ENCODE data around the gene MRPL53. TPM values are rescaled to one million over a fixed set of nuclear protein-coding genes. Genes with fewer than 3 reads are reported as not detected.
A peak's percentile ranks its signal among the peaks of the same experiment; 100 is the strongest.
"Not testable (repeated sequence)": the region's sequence is repeated elsewhere in the genome, so short reads cannot be mapped to it uniquely, and the experiment has no call there.

The MRPL53 gene
- total RNA-seq, 1 experiment from 2014 or later = 55.2 TPM

DNA sequence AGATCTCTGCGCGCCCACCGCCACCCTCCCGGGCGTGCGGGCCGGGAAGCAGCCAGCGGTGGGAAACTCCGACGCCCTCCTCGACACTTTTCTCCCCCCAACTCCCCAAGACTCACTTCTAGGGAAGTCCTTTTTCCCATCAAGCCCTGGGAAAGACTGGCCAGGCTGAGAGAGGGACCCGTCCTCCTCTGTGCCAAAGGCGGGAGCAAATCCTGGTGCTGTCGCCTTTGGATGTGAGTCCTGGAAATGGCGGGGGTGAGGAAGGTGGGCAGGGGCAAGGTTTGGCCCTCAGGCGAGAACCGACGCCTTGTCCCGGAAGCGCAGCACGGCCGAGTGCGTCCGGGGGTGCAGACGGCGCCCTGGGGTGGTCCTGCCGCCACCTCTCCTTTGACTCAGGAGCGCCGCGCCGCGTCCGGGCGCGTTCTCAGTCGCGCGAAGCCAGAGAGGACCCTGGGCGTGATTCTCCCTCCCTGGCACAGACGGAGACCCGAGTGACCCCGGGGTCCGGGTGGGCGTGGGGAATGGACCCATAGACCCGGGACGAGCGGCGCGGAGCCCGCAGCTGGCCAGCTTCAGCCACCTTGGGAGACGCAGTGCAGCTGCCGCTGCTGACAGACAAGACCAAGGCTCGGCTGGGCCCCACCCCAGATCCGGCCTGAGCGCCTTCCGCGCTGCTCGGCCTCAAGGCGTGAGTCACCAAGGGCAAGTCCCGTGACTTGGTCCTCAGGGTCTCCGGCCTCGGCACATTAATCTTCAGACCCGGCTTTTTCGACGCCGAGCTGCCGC, 30.4 kb upstream of the MRPL53 start:
- peak; percentile 77 for DNase-seq (ENCODE audit: low spot score)

DNA sequence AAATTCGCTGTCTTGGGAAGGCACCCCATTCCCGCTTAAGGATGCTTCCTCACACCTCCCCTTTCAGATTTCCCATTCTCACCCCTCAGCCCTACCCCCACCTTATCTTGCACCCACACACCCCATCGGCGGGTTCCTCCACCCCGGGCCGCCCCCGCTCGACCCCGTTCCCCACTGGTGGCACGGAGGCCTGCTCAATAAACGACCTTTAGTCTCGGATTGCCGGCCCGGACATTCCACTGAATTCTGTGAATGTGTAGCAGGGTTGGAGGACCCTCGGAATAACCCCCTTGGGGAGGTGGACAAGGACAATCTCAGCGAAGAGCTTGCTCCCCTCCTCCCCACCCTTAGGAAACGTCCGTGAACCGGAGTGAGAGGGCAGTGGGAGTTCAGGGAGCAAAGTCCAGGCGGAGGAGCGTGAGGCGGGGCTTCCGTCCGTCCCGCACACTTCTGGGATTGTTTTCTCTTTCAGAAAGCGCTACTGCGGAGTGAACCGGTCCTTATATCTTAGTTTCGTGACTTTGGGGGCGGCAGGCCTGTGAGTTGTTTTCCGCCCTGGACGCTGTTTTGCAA, 29.8 kb upstream of the MRPL53 start:
- DNase-seq (ENCODE audit: low spot score) = peak; percentile 59

DNA sequence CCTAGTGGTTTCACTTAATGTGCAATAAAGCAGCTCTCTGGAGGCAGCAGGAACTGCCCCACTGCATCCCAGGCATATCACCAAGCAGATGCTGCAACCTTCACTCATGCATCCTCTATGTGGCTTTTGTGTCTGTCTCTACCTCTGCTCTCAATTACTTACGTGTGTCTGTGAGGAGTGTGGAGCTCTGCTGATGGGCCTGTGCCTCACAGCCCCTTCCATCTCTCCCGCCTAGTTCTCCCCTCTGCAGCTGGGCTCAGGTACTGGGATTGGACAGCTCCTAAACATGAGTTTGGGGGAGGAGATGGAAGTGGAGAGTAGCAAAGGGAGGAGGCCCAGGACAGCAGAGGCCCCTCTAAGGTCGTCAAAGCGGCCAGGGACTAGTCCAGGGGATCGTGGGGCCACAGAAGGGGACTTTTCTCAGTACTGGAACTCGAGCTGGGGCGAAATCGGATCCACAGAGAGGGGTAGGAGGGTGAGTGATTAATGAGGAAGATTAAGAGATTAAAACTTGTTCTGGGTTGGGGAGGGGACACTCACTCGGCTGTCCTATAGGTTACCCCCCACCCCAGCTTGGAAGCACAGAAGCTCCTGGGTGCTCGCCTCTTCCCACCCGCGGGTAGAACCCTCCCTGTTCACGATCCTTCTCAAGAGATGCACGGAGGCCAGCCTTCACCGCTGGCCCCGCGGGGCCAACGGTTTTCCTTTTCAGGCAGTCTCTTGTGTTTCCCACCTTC, 29.0 kb upstream of the MRPL53 start:
- no peak for DNase-seq (ENCODE audit: low spot score)

DNA sequence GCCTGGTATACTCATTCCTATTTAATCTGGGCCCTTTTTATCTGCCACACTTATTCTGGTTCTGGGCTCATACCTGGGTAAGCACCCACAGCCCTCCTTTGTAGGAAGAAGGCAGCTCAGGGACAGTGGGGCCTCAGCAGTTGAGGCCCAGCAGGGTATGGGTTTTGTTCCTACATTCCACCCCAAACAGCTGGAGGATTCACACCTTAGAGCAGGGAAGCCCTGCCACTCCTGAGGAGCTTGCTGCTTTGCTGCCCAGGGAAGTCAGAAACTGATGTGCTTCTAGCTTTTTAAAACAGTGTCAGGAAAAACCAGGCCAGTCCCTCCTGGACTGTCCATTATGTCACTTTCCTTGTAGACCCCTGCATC, 28.1 kb upstream of the MRPL53 start:
- DNase-seq (ENCODE audit: low spot score) = no peak

DNA sequence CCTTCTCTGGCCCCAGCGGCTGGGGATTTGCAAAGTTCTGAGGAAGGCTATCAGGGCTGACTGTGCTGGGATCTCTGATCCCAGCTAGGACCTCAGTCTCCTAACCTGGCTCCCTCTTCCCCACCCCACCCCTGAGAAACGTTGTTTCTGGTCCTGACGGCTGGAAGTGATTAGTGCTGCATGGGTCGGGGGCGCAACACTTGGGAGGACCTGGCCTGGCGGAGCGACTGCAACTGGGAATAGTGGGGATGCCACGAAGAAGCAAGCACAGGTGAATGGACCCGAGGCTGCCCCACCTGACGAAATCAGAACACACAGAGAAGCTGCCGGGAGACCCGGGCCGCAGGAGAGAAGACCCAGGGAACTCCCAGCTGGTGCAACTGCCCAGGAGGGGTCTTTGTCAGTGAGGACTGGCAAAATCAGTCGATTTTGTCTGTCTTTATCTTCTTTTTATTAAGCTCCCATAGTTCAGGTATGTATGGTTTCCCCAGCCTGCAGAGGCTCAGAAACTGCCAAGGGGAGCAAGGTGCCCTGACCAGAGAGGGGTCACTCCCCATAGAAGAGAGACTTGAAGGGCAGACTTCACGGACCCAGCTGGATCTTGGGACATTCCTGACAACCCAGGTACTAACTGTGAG, 27.6 kb upstream of the MRPL53 start:
- DNase-seq (ENCODE audit: low spot score) = no peak

DNA sequence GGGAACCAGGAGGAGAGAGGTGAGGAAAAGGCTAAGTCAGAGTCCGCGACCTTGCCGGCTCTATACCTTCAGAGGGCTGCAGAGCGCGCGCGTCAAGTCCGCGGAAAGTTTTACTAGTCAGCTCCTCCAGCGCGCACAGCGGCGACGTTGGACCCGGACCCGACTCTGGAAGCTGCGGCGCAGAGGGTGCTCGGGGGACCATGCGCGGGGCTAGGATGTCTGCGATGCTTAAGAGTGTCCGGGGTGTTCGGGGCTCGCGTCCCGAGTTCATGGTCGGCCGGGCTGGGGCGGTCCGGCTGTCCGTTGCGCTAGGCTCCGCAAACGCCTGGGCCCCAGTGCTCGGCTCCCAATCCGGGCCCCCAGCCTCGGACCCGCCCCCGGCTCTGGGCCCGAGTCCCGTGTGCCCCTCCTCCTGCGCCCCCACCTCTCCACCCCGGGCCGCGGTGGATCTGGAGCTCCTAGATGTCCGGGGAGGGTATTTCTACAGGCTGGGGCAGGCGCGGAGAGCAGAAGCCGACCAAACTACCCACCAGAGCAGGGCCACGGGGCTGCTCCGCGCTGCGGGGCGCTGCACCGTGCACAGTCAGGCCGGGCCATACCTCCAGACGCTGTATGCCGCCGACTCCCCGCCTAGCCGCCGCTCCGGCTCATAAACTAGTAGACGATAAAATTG, 26.9 kb upstream of the MRPL53 start, which contains the start of gene LBX2:
Gene LBX2 (minus strand): TSS at position 337 of the 673 bp plus-strand sequence. CDS start 66 bp downstream, at position 271.
- no peak for DNase-seq (ENCODE audit: low spot score)

DNA sequence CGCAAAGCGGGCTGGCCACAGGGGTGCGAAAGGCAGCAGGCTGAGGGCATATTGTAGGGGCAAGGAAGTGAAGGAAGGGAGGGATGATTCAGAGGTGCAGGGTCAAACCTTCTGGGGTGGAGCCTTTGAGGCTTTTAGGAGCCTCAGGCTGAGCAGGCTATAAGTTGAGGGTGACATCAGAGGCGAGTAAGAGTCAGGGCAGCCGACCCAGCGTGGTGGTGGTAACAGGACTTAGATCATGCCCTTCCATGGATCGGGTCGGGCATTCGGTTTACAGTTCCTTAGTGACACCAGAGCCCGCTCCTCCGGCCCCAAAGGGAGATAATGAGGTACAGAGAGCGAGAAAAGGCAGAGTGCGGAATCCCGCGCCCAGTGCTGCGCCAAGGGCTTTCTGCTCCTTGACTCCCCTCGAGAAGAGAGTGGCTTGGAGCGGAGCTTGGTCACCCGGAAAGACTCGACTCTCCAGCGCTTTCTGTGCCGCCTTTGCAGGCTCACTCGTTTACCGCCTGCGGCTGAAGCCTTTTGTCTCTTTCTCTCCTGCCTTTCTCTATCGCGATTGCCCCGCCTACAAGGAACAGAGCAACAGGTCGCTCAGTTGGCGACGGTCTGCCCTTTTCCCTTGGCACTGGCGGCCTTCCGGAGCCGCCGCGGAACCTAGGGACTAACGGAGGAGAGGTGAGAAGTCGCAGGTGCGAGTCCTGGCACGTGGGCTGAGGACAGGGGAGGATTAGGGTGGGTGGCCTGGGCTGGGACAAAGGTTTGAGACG, 26.2 kb upstream of the MRPL53 start:
- peak; percentile 67 for DNase-seq (ENCODE audit: low spot score)

DNA sequence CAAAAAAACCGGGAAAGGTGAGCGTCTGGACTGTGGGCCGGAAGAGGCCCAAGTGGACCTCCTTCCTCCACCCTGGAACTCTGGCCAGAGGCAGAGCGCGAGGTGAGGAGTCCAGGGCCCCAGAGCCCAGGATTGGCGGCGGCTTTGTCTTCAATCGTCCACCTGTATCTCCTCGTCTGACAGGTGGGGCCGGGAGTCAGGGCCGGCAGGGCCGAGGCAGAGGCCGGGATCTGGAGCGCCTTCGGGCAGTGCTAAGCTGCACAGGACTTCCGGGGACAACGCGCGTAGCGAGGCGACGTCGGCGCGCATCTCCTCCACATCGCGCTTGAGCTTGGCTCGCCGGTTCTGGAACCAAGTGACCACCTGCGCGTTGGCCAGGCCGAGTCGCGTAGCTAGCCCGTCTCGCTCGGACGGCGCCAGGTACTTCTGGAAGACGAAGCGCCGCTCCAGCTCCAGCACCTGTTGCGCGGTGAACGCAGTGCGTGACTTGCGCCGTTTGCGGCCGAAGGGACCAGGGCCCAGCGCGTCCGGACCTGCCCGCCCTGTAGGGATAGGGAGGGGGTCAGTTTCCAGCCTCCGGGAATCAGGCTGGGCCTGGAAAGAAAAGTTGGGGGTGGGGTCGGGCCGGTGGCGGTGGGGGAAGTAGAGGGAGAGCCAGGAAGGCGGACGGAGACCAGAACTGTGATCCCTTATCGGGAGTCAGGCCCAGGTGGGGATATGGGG, 25.5 kb upstream of the MRPL53 start:
- DNase-seq (ENCODE audit: low spot score) = peak; percentile 62

DNA sequence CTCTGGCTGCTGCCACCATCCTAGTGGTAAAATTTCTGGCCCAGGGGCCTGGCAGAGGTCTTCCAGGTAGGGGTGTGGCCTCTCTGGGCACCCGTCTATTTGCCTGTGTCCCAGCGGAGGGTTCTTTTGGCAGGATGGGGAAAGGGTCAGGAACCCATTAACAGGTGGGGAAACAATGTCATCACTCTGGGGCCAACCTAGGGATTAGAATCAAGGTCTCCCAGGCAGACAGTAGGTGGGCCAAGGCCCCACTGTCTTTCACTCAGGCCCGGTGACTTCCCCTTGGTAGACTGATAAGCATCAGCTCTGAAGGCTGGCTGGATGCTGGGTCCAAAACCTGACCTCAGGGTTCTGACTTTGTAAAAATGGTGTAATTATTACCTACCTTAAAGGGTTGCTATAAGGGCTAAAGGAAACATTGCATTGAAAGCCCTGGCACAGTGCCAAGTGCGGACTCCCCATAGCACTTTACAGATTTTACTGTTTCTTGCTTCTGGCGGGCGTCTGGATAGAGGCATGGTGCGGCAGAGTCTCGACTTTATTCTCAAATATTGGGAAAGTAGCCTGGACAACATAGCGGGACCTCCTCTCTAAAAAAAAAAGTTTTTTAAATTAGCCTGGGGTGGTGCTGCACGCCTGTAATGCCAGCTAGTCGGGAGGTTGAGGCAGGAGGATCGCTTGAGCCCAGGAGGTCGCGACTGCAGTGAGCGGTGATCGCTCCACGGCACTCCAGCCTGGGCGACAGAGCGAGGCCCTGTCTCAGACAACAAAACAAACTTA, 24.7 kb upstream of the MRPL53 start:
- peak; percentile 26 for DNase-seq (ENCODE audit: low spot score)

DNA sequence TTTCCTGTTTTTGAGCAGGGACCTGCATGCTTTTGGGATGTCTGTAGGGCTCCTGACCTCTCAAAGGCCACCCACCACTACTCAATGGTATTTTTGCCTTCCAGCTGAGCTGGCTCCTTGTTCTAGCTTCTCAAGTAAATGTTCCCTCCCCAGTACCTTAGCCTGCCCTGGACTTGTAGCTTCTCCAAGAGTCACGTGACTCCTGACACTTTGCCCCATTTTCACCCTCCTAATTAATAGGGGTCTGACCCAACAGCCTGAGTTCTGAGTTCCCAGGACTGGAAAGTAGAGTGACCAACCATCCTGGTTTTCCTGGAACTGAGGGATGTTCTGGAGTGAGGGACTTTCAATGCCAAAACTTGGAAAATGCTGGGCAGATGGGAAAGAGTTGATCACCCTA, 23.0 kb upstream of the MRPL53 start:
- DNase-seq (ENCODE audit: low spot score) = no peak

DNA sequence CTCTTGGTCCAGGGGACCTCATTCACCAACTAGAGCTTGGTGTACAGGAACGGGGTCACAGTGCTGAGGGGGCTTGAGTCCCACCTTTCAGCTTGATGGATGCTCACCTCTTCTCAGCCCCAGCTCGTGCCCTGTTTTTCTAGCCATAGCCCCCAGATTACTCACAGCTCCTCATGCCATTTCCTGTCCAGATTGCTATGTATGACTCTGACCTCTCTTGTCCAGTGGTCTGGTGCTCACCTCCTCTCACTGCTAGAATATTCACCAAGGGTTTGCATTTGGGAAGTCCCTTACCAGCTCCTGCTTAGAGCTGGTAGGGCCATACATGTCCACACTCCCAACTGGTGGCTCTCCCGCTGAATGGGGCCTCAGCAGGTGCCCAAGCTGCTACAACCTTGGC, 21.1 kb upstream of the MRPL53 start:
- DNase-seq (ENCODE audit: low spot score) = no peak

DNA sequence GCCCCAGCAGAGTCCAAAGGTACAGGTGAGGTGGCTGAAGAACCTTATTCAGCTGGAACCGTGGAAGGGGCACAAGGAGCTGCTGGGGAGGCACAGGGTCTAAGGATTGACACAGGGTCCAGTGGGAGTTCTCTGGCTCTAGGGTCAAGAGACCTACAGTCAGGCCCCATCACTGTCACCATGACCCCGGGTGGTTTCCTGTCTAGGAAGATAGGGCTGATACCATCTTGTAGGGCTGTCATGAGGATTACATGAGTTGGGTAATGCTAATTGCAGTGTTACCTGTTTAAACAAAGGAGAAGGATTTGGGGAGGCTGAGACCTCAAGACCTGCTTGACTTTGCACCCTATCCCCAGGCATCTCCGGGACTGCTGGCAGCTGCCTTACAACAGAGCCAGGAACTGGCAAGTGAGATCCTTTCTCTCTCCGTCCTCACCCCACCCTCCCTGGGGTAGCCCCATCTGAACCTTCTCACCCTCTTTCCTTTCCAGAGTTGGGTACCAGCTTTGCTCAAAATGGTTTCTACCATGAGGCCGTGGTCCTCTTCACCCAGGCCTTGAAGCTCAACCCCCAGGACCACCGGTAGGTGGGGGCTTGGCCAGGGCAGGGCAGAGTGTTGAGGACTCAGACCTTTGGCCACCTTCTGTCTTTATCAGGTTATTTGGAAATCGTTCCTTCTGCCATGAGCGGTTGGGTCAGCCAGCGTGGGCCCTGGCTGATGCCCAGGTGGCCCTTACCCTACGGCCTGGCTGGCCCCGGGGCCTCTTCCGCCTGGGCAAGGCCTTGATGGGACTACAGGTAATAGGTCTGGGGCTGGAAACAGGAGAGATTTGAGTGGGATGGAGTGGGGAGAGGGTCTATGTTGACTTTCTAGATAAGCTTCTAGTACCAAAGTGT, 19.4 kb upstream of the MRPL53 start:
- DNase-seq (ENCODE audit: low spot score) = no peak

DNA sequence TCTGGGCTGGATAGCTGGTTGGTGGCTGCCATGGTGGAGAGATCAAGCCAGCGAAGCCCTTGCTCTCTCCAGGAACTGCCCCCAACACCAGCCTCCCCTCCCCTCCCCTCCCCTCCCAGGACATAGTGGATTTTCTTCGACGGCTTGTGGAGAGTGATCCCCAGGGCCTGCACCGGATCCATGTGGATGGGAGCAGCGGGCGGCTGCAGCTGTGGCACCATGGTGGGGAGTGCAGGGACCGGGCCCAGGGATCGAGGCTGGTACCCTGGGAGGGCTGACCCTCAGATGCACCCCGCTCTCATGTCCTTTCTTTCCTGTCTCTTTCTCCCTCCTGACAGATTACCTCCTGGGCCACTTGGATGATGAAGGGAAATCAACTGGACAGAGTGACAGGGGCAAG, 17.4 kb upstream of the MRPL53 start:
- DNase-seq (ENCODE audit: low spot score) = no peak

DNA sequence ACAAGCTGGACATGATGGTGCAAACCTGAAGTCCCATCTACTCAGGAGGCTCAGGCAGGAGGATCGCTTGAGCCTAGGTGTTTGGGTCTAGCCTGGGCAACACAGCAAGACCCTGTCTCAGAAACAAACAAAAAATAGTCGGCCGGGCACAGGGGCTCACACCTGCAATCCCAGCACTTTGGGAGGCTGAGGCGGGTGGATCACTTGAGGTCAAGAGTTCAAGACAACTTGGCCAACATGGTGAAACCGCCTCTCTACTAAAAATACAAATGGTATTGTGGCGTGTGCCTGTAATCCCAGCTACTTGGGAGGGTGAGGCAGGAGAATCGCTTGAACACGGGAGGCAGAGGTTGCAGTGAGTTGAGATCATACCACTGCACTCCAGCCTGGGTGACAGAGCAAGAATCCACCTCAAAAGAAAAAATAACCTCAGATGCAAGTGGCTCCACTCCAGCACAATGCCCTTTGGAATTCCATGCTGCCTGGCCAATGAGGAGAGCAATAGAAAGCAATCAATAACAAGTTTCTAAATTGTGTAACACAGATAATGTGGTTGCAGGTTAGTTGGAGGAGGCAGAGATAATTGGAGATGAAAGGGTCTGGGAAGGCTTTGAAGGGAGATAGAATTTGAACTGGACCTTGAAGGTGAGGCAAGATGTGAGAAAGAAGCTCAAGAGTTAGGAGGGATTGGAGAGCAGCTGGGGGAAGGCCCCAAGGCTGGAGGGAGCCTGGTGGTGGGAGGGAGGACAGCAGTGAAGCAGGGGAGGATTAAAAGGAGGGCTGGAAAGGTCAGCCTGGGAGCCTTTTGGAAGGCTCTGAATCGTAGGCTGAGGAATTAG, 16.4 kb upstream of the MRPL53 start:
- no peak for DNase-seq (ENCODE audit: low spot score)

DNA sequence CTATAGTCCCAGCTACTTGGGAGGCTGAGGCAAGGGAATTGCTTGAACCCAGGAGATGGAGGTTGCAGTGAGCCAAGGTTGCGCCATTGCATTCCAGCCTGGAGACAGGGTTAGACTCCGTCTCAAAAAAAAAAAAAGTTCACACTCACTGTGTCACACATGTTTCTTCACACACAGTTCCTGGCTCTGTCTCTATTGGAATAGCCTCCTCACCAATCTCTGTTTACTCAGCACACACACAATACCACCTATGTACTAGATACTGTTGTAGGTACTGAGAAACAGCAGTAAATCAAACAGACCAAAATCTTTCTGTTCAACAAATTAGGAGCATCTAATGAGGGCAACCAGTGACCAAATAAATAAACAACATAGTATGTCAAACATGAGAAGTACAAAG, 13.7 kb upstream of the MRPL53 start:
- no peak for DNase-seq (ENCODE audit: low spot score)

DNA sequence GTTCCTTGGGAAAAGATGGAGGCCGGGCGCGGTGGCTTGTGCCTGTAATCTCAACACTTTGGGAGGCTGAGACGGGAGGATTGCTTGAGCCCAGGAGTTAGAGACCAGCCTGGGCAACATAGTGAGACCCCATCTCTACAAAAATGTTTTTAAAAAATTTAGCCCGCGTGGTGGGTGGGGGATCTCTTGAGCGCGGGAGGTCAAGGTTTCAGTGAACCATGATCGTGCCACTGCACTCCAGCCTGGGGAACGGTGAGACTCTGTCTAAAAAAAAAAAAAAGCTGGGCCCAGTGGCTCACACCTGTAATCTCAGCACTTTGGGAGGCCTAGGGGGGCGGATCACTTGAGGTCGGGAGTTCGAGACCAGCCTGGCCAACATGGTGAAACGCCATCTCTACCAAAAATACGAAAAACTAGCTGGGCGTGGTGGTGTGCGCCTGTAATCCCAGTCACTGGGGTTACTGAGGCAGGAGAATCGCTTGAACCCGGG, 11.2 kb upstream of the MRPL53 start:
- not testable (repeated sequence) for DNase-seq (ENCODE audit: low spot score)

Data from HT-29 (cell line).